IPS-15b (cell line): Measurements from ENCODE around the gene SDCCAG8.

Source experiments
- H3K27me3 ChIP-seq: one replicate; pipeline ENCODE4 v1.6.1; 2013; ENCODE audit warnings: low read length; ENCODE audit not compliant: control insufficient read depth, insufficient read depth
- H3K36me3 ChIP-seq: one replicate; pipeline ENCODE4 v1.6.1; 2013; ENCODE audit warnings: low read length; ENCODE audit not compliant: control insufficient read depth, insufficient read depth
- H3K4me1 ChIP-seq: one replicate; pipeline ENCODE4 v1.6.1; 2013; ENCODE audit warnings: mild to moderate bottlenecking, low read length; ENCODE audit not compliant: control insufficient read depth, insufficient read depth
- H3K4me3 ChIP-seq: one replicate; pipeline ENCODE4 v1.5.1; 2013; ENCODE audit warnings: low read depth, low read length
- H3K9ac ChIP-seq: one replicate; pipeline ENCODE4 v1.6.1; 2013; ENCODE audit warnings: low read depth, mild to moderate bottlenecking, low read length
- H3K9me3 ChIP-seq: one replicate; pipeline ENCODE4 v1.6.1; 2013; ENCODE audit warnings: mild to moderate bottlenecking, low read length; ENCODE audit not compliant: control insufficient read depth, insufficient read depth

SDCCAG8 gene

DNA sequence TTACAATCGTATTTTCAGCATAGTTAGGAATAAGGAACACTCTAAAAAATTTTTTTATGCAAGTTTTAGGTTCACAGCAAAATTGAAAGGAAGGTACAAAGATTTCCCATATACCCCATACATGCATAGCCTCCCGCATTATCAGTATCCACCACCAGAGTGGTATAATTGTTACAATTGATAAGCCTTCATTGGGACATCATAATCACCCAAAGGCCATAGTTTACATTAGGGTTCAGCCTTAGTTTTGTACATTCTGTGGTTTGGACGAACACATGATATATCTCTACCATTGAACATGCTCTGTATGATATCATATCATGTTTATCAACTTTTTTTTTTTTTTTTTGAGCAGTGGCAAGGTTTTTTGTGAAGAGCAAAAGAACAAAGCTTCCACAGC, 180.0 kb downstream of the SDCCAG8 start:
- Histone ChIP-seq H3K4me3 (no peak overlapping the region), H3K36me3 (no peaks in the 10 kb centered on the region), H3K4me1 (peaks cover 11% of the 10 kb centered on the region), H3K9me3 (no peaks in the 10 kb centered on the region), H3K9ac (no peak overlapping the region), H3K27me3 (no peaks in the 10 kb centered on the region)

DNA sequence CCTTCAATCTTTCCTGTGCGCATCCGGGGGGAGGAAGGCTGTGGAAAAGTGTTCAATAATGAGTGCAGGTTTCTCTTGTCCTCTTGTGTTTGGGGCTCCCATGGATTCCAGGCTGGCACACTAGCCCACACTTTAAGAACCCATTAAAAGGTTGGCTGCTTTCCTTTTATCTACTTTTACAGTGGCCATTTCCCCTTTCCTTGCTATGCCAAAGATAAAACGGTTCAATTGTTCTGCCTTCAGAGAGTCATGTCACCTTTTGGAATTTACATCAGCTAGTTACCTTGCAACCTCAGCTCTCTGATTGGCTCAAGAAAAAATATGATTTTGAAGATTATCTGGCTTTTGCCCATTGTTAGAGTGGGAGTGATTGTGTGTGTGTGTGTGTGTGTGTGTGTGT, 182.3 kb downstream of the SDCCAG8 start:
- Histone ChIP-seq H3K4me3 (no peak overlapping the region), H3K9ac (no peak overlapping the region), H3K9me3 (no peaks in the 10 kb centered on the region), H3K36me3 (no peaks in the 10 kb centered on the region), H3K4me1 (peaks cover 11% of the 10 kb centered on the region), H3K27me3 (no peaks in the 10 kb centered on the region)

DNA sequence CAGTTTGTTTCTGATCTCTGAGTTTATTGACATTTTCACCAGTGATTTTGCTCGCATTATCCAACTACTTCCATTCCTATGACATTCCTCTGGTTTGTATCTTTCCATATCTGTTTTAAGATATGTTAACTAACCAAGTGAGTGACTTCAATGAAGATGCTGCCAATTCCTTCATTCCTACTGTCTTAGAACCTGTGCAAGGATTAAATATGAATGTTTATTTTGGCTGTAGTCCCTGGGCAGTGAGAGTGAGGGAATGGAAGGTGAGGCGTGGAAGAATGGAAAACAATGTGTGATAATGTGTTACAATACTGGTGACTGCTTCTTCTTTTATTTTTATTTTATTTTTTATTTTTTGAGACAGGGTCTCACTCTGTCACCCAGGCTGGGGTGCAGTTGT, 183.0 kb downstream of the SDCCAG8 start:
- H3K9ac ChIP-seq: no peak overlapping the region
- H3K4me3 ChIP-seq: no peak overlapping the region
- H3K9me3 ChIP-seq: no peaks in the 10 kb centered on the region
- peaks cover 11% of the 10 kb centered on the region for H3K4me1 ChIP-seq
- no peaks in the 10 kb centered on the region for H3K36me3 ChIP-seq
- H3K27me3 ChIP-seq: no peaks in the 10 kb centered on the region

DNA sequence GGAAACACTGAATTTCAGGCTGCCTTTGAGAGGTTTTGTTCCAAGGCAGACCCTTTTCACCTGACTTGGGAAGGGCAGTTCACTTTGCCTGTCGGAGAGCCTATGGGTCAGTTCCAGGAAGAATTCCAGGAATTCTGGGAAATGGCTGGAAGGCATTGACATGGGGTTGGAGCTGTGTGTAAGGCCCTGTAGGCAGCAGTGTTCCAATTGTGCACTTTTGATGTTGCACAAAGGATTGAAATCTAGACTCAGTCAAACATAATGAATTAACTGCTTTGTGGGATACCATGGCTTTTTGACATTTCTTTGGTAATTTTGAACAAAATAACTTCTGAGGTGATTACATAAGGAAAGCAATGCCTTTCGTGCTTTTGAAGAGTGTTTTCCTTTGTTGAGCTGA, 184.6 kb downstream of the SDCCAG8 start:
- Histone ChIP-seq H3K4me1 (peaks cover 11% of the 10 kb centered on the region), H3K36me3 (no peaks in the 10 kb centered on the region), H3K9me3 (no peaks in the 10 kb centered on the region), H3K27me3 (no peaks in the 10 kb centered on the region), H3K9ac (no peak overlapping the region), H3K4me3 (no peak overlapping the region)

DNA sequence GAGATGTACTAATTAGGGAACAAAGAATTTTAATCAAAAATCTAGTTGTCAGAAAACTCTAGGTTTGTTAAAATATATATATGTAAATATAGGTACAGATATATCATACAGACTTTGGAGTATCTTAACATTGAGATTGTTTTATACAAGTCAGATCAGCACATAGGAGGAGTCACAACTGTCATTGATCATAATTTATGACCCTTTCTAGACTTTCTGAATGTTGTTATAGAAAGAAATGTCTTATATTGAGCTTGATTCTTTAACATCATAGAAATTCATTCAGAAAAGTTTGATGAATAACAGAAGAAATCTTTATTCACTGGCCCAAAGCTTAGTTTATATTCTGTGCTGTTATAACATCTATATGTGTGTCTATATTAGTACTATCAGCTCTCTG, 185.8 kb downstream of the SDCCAG8 start:
- peaks cover 11% of the 10 kb centered on the region for H3K4me1 ChIP-seq
- no peaks in the 10 kb centered on the region for H3K27me3 ChIP-seq
- no peak overlapping the region for H3K4me3 ChIP-seq
- no peaks in the 10 kb centered on the region for H3K9me3 ChIP-seq
- no peaks in the 10 kb centered on the region for H3K36me3 ChIP-seq
- no peak overlapping the region for H3K9ac ChIP-seq

DNA sequence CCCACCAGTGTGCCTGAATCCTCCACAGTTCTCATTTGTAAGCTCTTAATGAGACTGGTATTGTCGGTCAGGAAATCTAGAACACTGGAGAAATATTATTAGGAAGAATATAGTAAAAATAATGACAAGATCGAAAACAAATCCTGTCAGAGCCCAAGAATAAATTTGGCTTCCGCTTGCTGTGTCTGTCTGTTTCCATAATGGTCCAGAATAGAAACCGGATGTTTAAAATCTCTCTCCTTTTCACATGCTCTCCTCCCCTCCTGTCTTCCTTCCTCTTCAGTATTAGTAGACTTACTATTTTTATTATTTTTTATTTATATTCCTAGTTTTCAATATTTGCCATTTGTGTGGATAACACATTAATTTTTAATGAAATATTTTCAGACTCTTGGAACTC, 187.7 kb downstream of the SDCCAG8 start:
- no peaks in the 10 kb centered on the region for H3K9me3 ChIP-seq
- H3K4me3 ChIP-seq: no peak overlapping the region
- H3K4me1 ChIP-seq: peaks cover 11% of the 10 kb centered on the region
- no peak overlapping the region for H3K9ac ChIP-seq
- no peaks in the 10 kb centered on the region for H3K36me3 ChIP-seq
- H3K27me3 ChIP-seq: no peaks in the 10 kb centered on the region

DNA sequence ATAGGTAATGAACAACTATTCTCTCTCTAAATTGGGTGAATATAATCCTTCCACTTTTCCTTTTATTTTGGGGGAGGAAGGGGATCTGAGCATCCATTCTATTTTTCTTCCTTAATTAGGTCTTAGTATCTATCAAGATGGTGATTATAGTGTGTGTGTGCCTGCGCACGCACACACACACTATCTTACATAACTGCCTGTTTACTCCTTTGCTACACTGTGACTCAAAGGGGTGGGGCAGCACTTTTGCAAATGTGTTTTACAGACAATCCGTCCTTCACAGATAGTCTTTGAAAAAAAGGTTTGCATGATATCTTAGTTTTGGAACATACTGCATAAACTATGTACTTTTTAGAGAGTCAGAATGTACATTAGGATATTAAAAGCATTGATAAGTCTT, 191.5 kb downstream of the SDCCAG8 start:
- no peaks in the 10 kb centered on the region for H3K4me1 ChIP-seq
- H3K27me3 ChIP-seq: no peaks in the 10 kb centered on the region
- no peak overlapping the region for H3K4me3 ChIP-seq
- no peaks in the 10 kb centered on the region for H3K9me3 ChIP-seq
- H3K36me3 ChIP-seq: no peaks in the 10 kb centered on the region
- H3K9ac ChIP-seq: no peak overlapping the region

DNA sequence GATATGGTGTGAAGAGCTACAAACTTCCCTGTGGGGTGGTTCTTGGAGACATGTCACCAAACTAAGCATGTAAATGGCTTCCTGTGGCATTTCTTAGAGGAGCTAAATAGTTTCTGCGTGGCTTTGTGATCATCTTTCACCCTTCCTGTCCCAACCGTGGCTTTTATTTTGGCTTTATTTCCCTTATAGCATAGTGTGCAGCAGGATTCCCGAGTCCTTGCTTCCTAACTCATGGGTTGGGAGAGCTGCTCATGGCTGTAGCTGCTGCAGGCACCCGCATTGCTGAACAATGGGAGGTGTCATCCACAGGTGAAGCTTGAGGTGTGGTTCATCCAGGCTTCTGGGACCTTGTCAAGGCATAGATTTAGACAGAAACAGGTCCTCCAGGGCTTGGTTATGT, 192.0 kb downstream of the SDCCAG8 start:
- no peak overlapping the region for H3K4me3 ChIP-seq
- H3K36me3 ChIP-seq: no peaks in the 10 kb centered on the region
- H3K27me3 ChIP-seq: no peaks in the 10 kb centered on the region
- no peak overlapping the region for H3K9ac ChIP-seq
- H3K9me3 ChIP-seq: no peaks in the 10 kb centered on the region
- no peaks in the 10 kb centered on the region for H3K4me1 ChIP-seq

DNA sequence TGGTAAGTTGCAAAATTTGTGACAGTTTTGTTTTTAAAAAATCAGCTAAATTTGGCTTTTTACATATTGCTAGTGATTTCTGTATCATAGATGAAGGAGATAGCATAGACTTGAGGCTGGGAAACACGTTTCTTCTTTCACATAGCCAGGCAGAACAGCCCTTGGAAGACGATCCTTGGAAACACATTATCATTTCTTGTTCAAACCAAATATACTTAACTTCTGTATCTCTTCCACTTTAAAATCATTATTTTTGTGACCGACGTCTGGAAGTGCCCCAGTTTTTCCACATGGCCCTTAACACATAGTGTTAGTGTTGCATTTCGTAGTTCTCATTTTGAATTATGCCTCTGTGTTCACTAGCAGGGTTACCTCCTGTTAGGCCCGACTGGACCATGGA, 193.5 kb downstream of the SDCCAG8 start:
- no peak overlapping the region for H3K4me3 ChIP-seq
- no peaks in the 10 kb centered on the region for H3K27me3 ChIP-seq
- no peaks in the 10 kb centered on the region for H3K4me1 ChIP-seq
- H3K9ac ChIP-seq: no peak overlapping the region
- no peaks in the 10 kb centered on the region for H3K36me3 ChIP-seq
- no peaks in the 10 kb centered on the region for H3K9me3 ChIP-seq

DNA sequence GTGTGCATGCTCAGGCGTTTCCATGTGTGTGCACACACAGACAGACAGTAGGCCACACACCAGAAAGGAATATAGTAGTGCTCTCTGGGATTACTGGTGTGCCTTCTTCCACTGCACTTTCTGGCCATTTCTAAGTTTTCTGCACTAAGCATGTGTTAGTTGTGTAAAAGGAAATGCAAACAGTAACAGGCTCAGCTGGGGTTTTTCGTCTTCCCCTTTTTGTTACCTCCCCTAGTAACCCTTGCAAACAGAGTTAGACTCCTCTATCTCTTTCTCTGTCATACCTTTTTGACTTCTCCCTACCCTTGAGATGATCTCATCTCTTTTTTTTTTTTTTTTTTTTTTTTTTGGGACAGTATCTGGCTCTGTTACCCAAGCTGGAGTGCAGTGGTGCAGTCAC, 196.3 kb downstream of the SDCCAG8 start:
- Histone ChIP-seq H3K27me3 (no peaks in the 10 kb centered on the region), H3K36me3 (no peaks in the 10 kb centered on the region), H3K4me3 (no peak overlapping the region), H3K4me1 (no peaks in the 10 kb centered on the region), H3K9ac (no peak overlapping the region), H3K9me3 (no peaks in the 10 kb centered on the region)

DNA sequence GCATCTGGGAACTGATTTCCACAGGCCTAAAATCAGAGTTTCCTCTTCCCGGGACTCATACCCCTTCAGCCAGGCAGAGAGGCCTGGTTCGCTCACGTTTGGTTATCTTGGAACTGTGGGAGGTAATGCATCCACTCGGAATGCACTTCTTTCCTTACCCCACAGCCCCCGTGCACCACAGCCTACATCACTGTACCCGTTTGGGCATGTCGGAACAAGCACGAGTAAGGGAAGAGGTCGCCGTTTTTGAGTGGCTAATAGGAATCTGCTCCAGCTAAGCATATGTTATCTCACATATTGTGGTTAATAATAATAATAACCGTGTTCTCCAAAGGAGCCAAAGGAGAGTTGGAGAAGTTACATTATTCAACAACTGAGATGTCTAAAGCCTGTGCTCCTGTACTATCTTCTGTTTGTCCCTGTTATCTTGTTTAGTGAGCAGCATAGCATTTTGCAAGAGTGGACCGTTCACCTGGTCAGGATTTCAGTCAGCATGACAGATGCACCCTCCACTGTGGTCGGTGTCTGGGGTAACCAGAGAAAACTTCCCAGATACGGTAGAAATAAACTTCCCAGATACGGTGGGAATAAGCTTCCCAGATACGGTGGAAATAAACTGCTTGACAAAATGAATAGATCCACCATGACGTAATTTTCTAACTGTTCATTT, 198.6 kb downstream of the SDCCAG8 start:
- H3K27me3 ChIP-seq: no peaks in the 10 kb centered on the region
- H3K9ac ChIP-seq: no peak overlapping the region
- H3K4me3 ChIP-seq: no peak overlapping the region
- H3K36me3 ChIP-seq: no peaks in the 10 kb centered on the region
- no peaks in the 10 kb centered on the region for H3K9me3 ChIP-seq
- H3K4me1 ChIP-seq: no peaks in the 10 kb centered on the region

DNA sequence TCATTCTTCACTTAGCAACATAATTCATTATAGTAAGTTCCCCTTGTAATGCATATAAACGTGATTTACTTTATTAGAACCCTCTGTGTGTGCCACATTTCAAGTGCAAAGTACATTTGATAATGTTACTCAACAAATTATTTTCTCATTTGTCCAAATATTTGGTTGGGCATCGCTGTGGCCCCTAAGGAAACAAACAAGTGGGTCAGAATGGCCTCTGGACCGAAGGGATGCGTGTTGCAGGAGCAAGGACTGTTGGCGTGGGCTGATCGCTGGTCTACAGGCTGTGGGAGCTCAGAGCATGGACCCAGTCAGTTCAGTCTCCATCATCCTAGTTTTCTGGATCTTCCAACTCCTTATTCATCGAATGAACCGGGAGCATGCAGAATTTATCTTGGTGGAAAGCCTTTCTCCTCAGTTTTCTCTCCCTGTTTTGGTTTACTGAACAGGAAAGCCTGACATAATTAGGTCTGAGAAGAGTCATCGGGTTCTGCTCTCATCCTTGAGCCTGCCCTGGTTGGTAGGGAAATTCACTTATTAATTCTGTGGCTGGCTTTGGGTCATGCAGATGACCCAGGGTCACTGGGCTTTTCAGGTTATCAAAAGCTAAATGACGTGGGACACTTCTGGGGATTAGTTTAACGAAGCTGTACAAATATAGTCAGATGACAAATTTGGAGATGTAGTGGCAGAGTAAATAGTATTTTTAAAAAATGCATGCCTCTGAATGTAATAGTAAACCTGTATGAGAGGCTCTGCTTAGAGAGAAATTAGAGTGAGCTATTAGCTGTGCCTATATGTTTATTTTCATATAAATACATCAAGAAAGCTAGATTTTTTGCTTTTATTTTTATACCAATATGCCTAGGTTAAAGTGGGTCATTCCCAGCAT, 200.2 kb downstream of the SDCCAG8 start:
- H3K4me1 ChIP-seq: no peaks in the 10 kb centered on the region

More for the DNA sequence above, 200.2 kb downstream of the SDCCAG8 start:
- no peaks in the 10 kb centered on the region for H3K9me3 ChIP-seq
- no peaks in the 10 kb centered on the region for H3K36me3 ChIP-seq
- no peak overlapping the region for H3K9ac ChIP-seq
- H3K27me3 ChIP-seq: no peaks in the 10 kb centered on the region
- no peak overlapping the region for H3K4me3 ChIP-seq
